GM19193 (cell line): ENCODE measurements around the gene WDFY4.

ENCODE experiments used
- POLR2A ChIP-seq: IDR thresholded peaks from 4 replicates; pipeline ENCODE4 v1.6.1; 2011; ENCODE audit not compliant: insufficient read depth, insufficient read length; ENCODE audit errors: extremely low read depth

The WDFY4 gene

GRCh38 chr10:48774416-48775205 is 89.9 kb downstream of the WDFY4 start:
- TF ChIP-seq POLR2A, result no peak

- no peak for TF ChIP-seq POLR2A
Observed at GRCh38 chr10:48775206-48775517, 90.5 kb downstream of the WDFY4 start.

- TF ChIP-seq POLR2A, result no peak
Observed at GRCh38 chr10:48776005-48776522, 91.4 kb downstream of the WDFY4 start.

- TF ChIP-seq POLR2A, result no peak
Observed at GRCh38 chr10:48776528-48776927, 91.9 kb downstream of the WDFY4 start.

GRCh38 chr10:48777110-48777509 is 92.4 kb downstream of the WDFY4 start:
- no peak for TF ChIP-seq POLR2A

- no peak for TF ChIP-seq POLR2A
Observed at GRCh38 chr10:48778193-48778857, 93.7 kb downstream of the WDFY4 start.

- TF ChIP-seq POLR2A, result no peak
Observed at GRCh38 chr10:48779077-48779476, 94.4 kb downstream of the WDFY4 start.

GRCh38 chr10:48779546-48780152 is 95.0 kb downstream of the WDFY4 start:
- no peak for TF ChIP-seq POLR2A

- no peak for TF ChIP-seq POLR2A
Observed at GRCh38 chr10:48780341-48780740, 95.7 kb downstream of the WDFY4 start.

GRCh38 chr10:48782386-48782785 is 97.7 kb downstream of the WDFY4 start:
- TF ChIP-seq POLR2A, result no peak

GRCh38 chr10:48784031-48784430 is 99.4 kb downstream of the WDFY4 start:
- no peak for TF ChIP-seq POLR2A

GRCh38 chr10:48785796-48786195 is 101.1 kb downstream of the WDFY4 start:
- TF ChIP-seq POLR2A, result no peak

GRCh38 chr10:48786606-48787282 is 102.1 kb downstream of the WDFY4 start:
- no peak for TF ChIP-seq POLR2A

- no peak for TF ChIP-seq POLR2A
Observed at GRCh38 chr10:48788554-48788953, 103.9 kb downstream of the WDFY4 start.
